ENCODE data around the gene SLC25A45. TPM values are rescaled to one million over a fixed set of nuclear protein-coding genes. Genes with fewer than 3 reads are reported as not detected.

SLC25A45 gene
- total and polyA plus RNA-seq, 2 donors (not counting 1 experiment from before 2014, with no cell fraction given): 16.4 to 80.6 TPM

- H3K27ac Mint-ChIP-seq: no peak overlapping the region
- ChIA-PET POLR2A (interaction anchor here (0.6 kb wide), 1 partner anchor 121 kb away, joined by 9 read pairs; no protein-coding TSS in a partner anchor), CTCF (no interaction called here)
- Histone ChIP-seq H2AFZ (ENCODE audit: insufficient read depth, low read depth, low read length, poor library complexity, severe bottlenecking) (no peak overlapping the region), H3K9ac (ENCODE audit: low read length) (no peak overlapping the region), H3K9me3 (ENCODE audit: control extremely low read depth in 1 of 3, control insufficient read depth in 2 of 3, insufficient read depth in 1 of 3, low read length in 2 of 3) (no peaks in the 10 kb centered on the region), H3K4me2 (replicated peaks; ENCODE audit: low read depth, low read length, poor library complexity, severe bottlenecking) (no peak overlapping the region), H4K20me1 (ENCODE audit: control insufficient read depth, insufficient read depth, low read length, poor library complexity, severe bottlenecking) (peaks cover 23% of the 10 kb centered on the region), H3K4me3 (ENCODE audit: control extremely low read depth in 1 of 5, extremely low read depth in 1 of 5, insufficient read depth in 1 of 5, low read depth in 2 of 5, low read length in 4 of 5) (no peak overlapping the region), H3K4me1 (ENCODE audit: control insufficient read depth in 2 of 2, insufficient read depth in 2 of 2, low read length in 2 of 2) (peaks cover 6 to 10% of the 10 kb centered on the region in 2 donors), H3K27ac (ENCODE audit: low read length in 2 of 2) (no peak overlapping the region), H3K36me3 (replicated peaks in 1 of 2; ENCODE audit: control extremely low read depth in 1 of 2, control insufficient read depth in 1 of 2, extremely low read depth in 1 of 2, insufficient read depth in 2 of 2, low read length in 1 of 2) (peaks cover 0 to 77% of the 10 kb centered on the region in 2 experiments), H3K27me3 (replicated peaks in 1 of 4; ENCODE audit: control extremely low read depth in 1 of 4, control insufficient read depth in 3 of 4, insufficient read depth in 4 of 4, low read length in 3 of 4) (no peaks in the 10 kb centered on the region), H3K79me2 (ENCODE audit: control insufficient read depth, insufficient read depth, low read length) (peaks cover 38% of the 10 kb centered on the region)
- no peak for DNase-seq
- intact Hi-C loops (cut with micrococcal nuclease): no loop called here
- H3K4me1 Mint-ChIP-seq: peaks cover 14% of the 10 kb centered on the region
- no peaks in the 10 kb centered on the region for H3K9me3 Mint-ChIP-seq (ENCODE audit: insufficient read depth)
- no peak for ATAC-seq (ENCODE audit: low read depth)
- no peaks in the 10 kb centered on the region for H3K27me3 Mint-ChIP-seq
- TF ChIP-seq, protein P1, sequence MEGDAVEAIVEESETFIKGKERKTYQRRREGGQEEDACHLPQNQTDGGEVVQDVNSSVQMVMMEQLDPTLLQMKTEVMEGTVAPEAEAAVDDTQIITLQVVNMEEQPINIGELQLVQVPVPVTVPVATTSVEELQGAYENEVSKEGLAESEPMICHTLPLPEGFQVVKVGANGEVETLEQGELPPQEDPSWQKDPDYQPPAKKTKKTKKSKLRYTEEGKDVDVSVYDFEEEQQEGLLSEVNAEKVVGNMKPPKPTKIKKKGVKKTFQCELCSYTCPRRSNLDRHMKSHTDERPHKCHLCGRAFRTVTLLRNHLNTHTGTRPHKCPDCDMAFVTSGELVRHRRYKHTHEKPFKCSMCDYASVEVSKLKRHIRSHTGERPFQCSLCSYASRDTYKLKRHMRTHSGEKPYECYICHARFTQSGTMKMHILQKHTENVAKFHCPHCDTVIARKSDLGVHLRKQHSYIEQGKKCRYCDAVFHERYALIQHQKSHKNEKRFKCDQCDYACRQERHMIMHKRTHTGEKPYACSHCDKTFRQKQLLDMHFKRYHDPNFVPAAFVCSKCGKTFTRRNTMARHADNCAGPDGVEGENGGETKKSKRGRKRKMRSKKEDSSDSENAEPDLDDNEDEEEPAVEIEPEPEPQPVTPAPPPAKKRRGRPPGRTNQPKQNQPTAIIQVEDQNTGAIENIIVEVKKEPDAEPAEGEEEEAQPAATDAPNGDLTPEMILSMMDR (IDR thresholded peaks at IDR 0.05): no peak
- TF ChIP-seq EZH2 (IDR thresholded peaks at IDR 0.05; ENCODE audit: borderline replicate concordance, insufficient read depth, low read depth, low read length, poor library complexity, severe bottlenecking): no peak
- 93% methylated on average over 15 of the region's 15 CpGs for WGBS (ENCODE audit: insufficient coverage)
- no peak overlapping the region for H3K4me3 Mint-ChIP-seq
These were observed 13.6 kb upstream of the SLC25A45 start for GRCh38 chr11:65395961-65396530.

- Histone ChIP-seq H3K4me2 (replicated peaks; ENCODE audit: low read depth, low read length, poor library complexity, severe bottlenecking) (no peak overlapping the region), H3K27ac (ENCODE audit: low read length in 2 of 2) (no peak overlapping the region), H3K9me3 (ENCODE audit: control extremely low read depth in 1 of 3, control insufficient read depth in 2 of 3, insufficient read depth in 1 of 3, low read length in 2 of 3) (no peaks in the 10 kb centered on the region), H4K20me1 (ENCODE audit: control insufficient read depth, insufficient read depth, low read length, poor library complexity, severe bottlenecking) (peaks cover 40% of the 10 kb centered on the region), H3K79me2 (ENCODE audit: control insufficient read depth, insufficient read depth, low read length) (peaks cover 53% of the 10 kb centered on the region), H3K36me3 (replicated peaks in 1 of 2; ENCODE audit: control extremely low read depth in 1 of 2, control insufficient read depth in 1 of 2, extremely low read depth in 1 of 2, insufficient read depth in 2 of 2, low read length in 1 of 2) (peaks cover 0 to 73% of the 10 kb centered on the region in 2 experiments), H3K4me3 (ENCODE audit: control extremely low read depth in 1 of 5, extremely low read depth in 1 of 5, insufficient read depth in 1 of 5, low read depth in 2 of 5, low read length in 4 of 5) (no peak overlapping the region), H3K27me3 (replicated peaks in 1 of 4; ENCODE audit: control extremely low read depth in 1 of 4, control insufficient read depth in 3 of 4, insufficient read depth in 4 of 4, low read length in 3 of 4) (no peaks in the 10 kb centered on the region), H2AFZ (ENCODE audit: insufficient read depth, low read depth, low read length, poor library complexity, severe bottlenecking) (no peak overlapping the region), H3K4me1 (ENCODE audit: control insufficient read depth in 2 of 2, insufficient read depth in 2 of 2, low read length in 2 of 2) (peaks cover 19 to 29% of the 10 kb centered on the region in 2 donors), H3K9ac (ENCODE audit: low read length) (no peak overlapping the region)
- 97% methylated on average over 20 of the region's 20 CpGs for WGBS (ENCODE audit: insufficient coverage)
- DNase-seq (no peak), ATAC-seq (ENCODE audit: low read depth) (no peak)
- ChIA-PET CTCF (no interaction called here), POLR2A (interaction anchor here (0.6 kb wide), 1 partner anchor 125 kb away, joined by 5 read pairs; no protein-coding TSS in a partner anchor)
- Mint-ChIP-seq H3K27ac (no peak overlapping the region), H3K4me1 (peaks cover 30% of the 10 kb centered on the region), H3K27me3 (no peaks in the 10 kb centered on the region), H3K9me3 (ENCODE audit: insufficient read depth) (no peaks in the 10 kb centered on the region), H3K4me3 (no peak overlapping the region)
- no peak for TF ChIP-seq EZH2 (IDR thresholded peaks at IDR 0.05; ENCODE audit: borderline replicate concordance, insufficient read depth, low read depth, low read length, poor library complexity, severe bottlenecking)
- TF ChIP-seq, protein P1 (IDR thresholded peaks at IDR 0.05): no peak
- intact Hi-C loops (cut with micrococcal nuclease): no loop called here
These were observed 11.7 kb upstream of the SLC25A45 start for GRCh38 chr11:65394125-65394536.

Measured in B cell (primary cell).